Transverse colon (tissue), 4 donors: ENCODE measurements around the gene SP140L. TPM values are rescaled to one million over a fixed set of nuclear protein-coding genes. Genes with fewer than 3 reads are reported as not detected.
"Not testable (repeated sequence)": the region's sequence is repeated elsewhere in the genome, so short reads cannot be mapped to it uniquely, and the experiment has no call there.

Source experiments
- DNase-seq: peaks from one replicate; pipeline ENCODE4 v3.0.0-alpha.2; 2019
- H3K27ac ChIP-seq, 4 donors: fragments of 200-600 bp; sonication (generic); 2 replicates each; pipeline ENCODE4 v1.5.1; 2016 to 2018; ENCODE audit warnings: inconsistent platforms in 4 of 4
- H3K27me3 ChIP-seq: fragments of 200-600 bp; sonication (generic); 2 replicates; pipeline ENCODE4 v1.5.1; 2017; ENCODE audit warnings: inconsistent platforms
- H3K36me3 ChIP-seq, 4 donors: fragments of 200-600 bp; sonication (generic); 2 replicates each; pipeline ENCODE4 v1.5.1; 2017 to 2019; ENCODE audit warnings: inconsistent platforms in 4 of 4
- H3K4me1 ChIP-seq, 4 donors: fragments of 200-600 bp; sonication (generic); 2 replicates each; pipeline ENCODE4 v1.5.1; 2017 to 2020; ENCODE audit warnings: inconsistent platforms in 4 of 4
- H3K4me3 ChIP-seq, 4 donors: fragments of 200-600 bp; sonication (generic); 1 replicate in 1 of 4; 2 replicates in 3 of 4; pipeline versions ENCODE4 v1.5.1 to v1.6.1; 2017 to 2019; ENCODE audit warnings: inconsistent platforms in 4 of 4
- H3K9me3 ChIP-seq, 2 donors: fragments of 200-600 bp; sonication (generic); 2 replicates each; pipeline ENCODE4 v1.5.1; 2017 to 2019; ENCODE audit warnings: inconsistent platforms in 2 of 2
- EP300 ChIP-seq: sonication (generic); formaldehyde crosslinking; IDR thresholded peaks from one replicate; pipeline ENCODE4 v1.6.1; 2017; ENCODE audit warnings: antibody characterized with exemption, low read depth
- POLR2A ChIP-seq: fragments of 450-650 bp; IDR thresholded peaks from one replicate; pipeline ENCODE4 v1.6.1; 2016; ENCODE audit warnings: antibody characterized with exemption, mild to moderate bottlenecking, moderate library complexity
- POLR2AphosphoS5 ChIP-seq, 3 donors: sonication (generic); formaldehyde crosslinking; IDR thresholded peaks; one replicate each; pipeline ENCODE4 v1.6.1; 2016; ENCODE audit warnings: antibody characterized with exemption in 3 of 3
- WGBS, 2 donors: methylation state at CpG; one replicate each; pipeline ENCODE4 v1.1.5; 2018; ENCODE audit warnings: low coverage in 1 of 2; 5-methylcytosine and 5-hydroxymethylcytosine counted together
- in situ Hi-C, 4 donors: fragments of 200-750 bp; cut with MboI; loops; one replicate each; pipeline versions ENCODE4 v1.15.0 to v1.15.1; 2017; ENCODE audit warnings: low sequenced_read_pairs in 3 of 4, low pct_ligation_motif_present in 1 of 4, low pct_unique_long_range_greater_than_20kb in 1 of 4
- intact Hi-C: fragments of 100-400 bp; cut with DNase I; formaldehyde crosslinking; loops from one replicate; pipeline ENCODE4 v1.15.1; 2023; ENCODE audit warnings: low total_unique reads
- total RNA-seq, 4 donors: library from RNA; depleted of rRNA; stranded (reverse); fragments of >200 nt; gene quantifications; one replicate each; pipeline ENCODE4 v1.1.0, GENCODE V29; 2016
- TF ChIP-seq, protein P1 (sequence below), 5 experiments: fragments of 200-600 bp in 3 of 5; fragments of 450-650 bp in 2 of 5; sonication (generic) in 3 of 5; IDR thresholded peaks; 1 replicate in 2 of 5; 2 replicates in 3 of 5; pipeline ENCODE4 v1.5.1; 2016 to 2017; ENCODE audit warnings: antibody characterized with exemption in 5 of 5, inconsistent platforms in 3 of 5, mild to moderate bottlenecking in 2 of 5, moderate library complexity in 1 of 5

SP140L gene
- total RNA-seq, 4 donors from 2014 or later = 6.8 to 32.9 (median 17.9) TPM

DNA sequence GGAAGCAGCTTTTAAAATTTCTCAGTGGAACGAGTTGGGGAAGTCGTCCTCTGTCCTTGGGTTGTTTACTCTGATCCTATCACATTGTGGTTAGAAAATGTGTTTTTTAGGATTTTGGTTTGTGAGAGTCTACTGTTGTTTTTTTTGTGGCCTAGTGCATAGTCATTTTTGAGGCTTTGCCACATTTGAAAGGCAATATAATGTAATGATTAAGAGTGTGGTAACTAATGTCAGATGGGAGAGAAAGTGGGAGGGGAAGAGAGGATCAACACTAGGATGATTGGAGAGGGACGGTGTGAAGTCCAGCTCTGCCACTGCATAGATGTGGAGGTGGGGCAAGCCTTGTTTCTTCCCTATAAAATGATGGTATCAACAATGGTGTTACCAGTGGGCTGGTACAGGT lies 8.5 kb downstream of the SP140L start:
- DNase-seq = no peak
- no peak overlapping the region for H3K27ac ChIP-seq
- no peaks in the 10 kb centered on the region for H3K9me3 ChIP-seq
- 48 to 81% methylated on average over 3 of the region's 3 CpGs for WGBS, 2 donors
- no peak overlapping the region for H3K4me3 ChIP-seq
- peaks cover 0 to 8% (median 0%) of the 10 kb centered on the region in 4 donors for H3K36me3 ChIP-seq
- in situ Hi-C loops (no loop called here), intact Hi-C loops (no loop called here)
- no peak for TF ChIP-seq EP300
- no peak for TF ChIP-seq POLR2A
- TF ChIP-seq POLR2AphosphoS5 (IDR thresholded peaks at IDR 0.05) = no peak
- TF ChIP-seq, protein P1, sequence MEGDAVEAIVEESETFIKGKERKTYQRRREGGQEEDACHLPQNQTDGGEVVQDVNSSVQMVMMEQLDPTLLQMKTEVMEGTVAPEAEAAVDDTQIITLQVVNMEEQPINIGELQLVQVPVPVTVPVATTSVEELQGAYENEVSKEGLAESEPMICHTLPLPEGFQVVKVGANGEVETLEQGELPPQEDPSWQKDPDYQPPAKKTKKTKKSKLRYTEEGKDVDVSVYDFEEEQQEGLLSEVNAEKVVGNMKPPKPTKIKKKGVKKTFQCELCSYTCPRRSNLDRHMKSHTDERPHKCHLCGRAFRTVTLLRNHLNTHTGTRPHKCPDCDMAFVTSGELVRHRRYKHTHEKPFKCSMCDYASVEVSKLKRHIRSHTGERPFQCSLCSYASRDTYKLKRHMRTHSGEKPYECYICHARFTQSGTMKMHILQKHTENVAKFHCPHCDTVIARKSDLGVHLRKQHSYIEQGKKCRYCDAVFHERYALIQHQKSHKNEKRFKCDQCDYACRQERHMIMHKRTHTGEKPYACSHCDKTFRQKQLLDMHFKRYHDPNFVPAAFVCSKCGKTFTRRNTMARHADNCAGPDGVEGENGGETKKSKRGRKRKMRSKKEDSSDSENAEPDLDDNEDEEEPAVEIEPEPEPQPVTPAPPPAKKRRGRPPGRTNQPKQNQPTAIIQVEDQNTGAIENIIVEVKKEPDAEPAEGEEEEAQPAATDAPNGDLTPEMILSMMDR (IDR thresholded peaks at IDR 0.05) = no peak
- no peaks in the 10 kb centered on the region for H3K27me3 ChIP-seq
- H3K4me1 ChIP-seq = no peaks in the 10 kb centered on the region

DNA sequence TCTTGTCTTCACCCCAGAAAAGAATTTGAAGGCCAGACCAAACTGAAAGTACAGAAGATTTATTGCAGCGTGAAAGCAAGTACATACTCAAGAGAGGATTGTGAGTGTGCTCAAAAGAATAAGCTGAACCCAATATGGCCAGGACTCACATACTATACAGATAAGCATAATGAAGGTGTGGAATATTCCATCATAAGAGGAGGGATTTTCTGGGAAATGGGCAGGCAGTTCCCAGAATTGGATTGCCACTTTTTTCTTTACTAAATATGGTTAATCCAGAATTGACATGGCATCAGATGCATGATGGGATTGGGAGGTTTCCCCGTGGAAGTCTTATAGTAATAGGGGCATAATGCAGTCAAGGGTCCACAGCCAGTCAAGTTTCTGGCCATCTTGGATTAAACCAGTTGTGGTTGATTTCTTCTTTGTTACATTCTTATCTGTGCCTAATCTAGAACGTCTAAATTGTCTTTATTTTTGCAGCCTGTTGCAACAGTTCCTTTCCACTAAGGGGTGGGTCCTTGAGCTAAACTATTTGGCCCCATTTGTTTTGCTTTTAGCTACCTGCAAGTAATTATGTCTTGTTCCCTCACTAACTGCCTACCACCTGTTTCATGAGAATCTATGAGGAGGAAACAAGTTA lies 9.0 kb downstream of the SP140L start:
- no peaks in the 10 kb centered on the region for H3K4me1 ChIP-seq
- intact Hi-C loops = no loop called here
- no peak overlapping the region for H3K27ac ChIP-seq
- H3K9me3 ChIP-seq = no peaks in the 10 kb centered on the region
- no peak for DNase-seq
- TF ChIP-seq, protein P1 (IDR thresholded peaks at IDR 0.05) = no peak
- TF ChIP-seq POLR2AphosphoS5 (IDR thresholded peaks at IDR 0.05) = no peak
- no peak for TF ChIP-seq EP300
- TF ChIP-seq POLR2A = no peak
- H3K27me3 ChIP-seq = no peaks in the 10 kb centered on the region
- peaks cover 0 to 8% (median 0%) of the 10 kb centered on the region in 4 donors for H3K36me3 ChIP-seq
- no peak overlapping the region for H3K4me3 ChIP-seq
- WGBS, 2 donors = 75 to 82% methylated on average over 3 of the region's 3 CpGs
- in situ Hi-C loops = no loop called here

DNA sequence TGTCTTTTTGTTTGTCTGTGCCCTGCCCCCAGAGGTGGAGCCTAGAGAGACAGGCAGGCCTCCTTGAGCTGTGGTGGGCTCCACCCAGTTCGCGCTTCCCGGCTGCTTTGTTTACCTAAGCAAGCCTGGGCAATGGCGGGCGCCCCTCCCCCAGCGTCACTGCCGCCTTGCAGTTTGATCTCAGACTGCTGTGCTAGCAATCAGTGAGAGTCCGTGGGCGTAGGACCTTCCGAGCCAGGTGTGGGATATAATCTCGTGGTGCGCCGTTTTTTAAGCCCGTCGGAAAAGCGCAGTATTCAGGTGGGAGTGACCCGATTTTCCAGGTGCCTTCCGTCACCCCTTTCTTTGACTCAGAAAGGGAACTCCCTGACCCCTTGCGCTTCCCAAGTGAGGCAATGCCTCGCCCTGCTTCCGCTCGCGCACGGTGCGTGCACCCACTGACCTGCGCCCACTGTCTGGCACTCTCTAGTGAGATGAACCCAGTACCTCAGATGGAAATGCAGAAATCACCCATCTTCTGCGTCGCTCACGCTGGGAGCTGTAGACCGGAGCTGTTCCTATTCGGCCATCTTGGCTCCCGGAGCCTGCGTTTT lies 15.0 kb downstream of the SP140L start:
- Histone ChIP-seq H3K36me3 (peaks cover 0 to 14% (median 0%) of the 10 kb centered on the region in 4 donors), H3K9me3 (peaks cover 8 to 12% of the 10 kb centered on the region in 2 donors)
- intact Hi-C loops, DNase-seq, H3K4me1 ChIP-seq, H3K27me3 ChIP-seq, H3K27ac ChIP-seq, H3K4me3 ChIP-seq, in situ Hi-C loops: not testable (repeated sequence)
- 93% methylated on average over 20 to 27 of the region's 33 CpGs for WGBS, 2 donors

DNA sequence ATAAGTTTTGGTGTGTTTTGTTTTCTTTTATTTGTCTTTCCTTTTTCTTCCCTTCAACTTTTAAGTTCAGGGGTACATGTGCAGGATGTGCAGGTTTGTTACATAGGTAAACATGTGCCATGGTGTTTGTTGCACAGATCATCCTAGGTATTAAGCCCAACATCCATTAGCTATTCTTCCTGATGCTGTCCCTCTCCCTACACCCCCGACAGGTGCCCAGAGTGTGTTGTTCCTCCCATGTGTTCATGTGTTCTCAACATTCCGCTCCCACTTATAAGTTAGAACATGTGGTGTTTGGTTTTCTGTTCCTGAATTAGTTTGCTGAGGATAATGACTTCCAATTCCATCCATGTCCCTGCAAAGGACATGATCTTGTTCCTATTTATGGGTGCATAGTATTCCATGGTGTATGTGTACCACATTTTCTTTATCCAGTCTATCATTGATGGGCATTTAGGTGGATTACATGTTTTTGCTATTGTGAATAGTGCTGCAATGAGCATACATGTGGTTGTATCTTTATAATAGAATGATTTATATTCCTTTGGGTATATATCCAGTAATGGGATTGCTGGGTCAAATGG lies 16.1 kb downstream of the SP140L start:
- H3K27ac ChIP-seq, H3K4me1 ChIP-seq, intact Hi-C loops, DNase-seq, in situ Hi-C loops, H3K27me3 ChIP-seq, H3K4me3 ChIP-seq: not testable (repeated sequence)
- Histone ChIP-seq H3K9me3 (peaks cover 8 to 12% of the 10 kb centered on the region in 2 donors), H3K36me3 (peaks cover 0 to 14% (median 0%) of the 10 kb centered on the region in 4 donors)
- 94 to 100% methylated on average over 2 of the region's 2 CpGs for WGBS, 2 donors

DNA sequence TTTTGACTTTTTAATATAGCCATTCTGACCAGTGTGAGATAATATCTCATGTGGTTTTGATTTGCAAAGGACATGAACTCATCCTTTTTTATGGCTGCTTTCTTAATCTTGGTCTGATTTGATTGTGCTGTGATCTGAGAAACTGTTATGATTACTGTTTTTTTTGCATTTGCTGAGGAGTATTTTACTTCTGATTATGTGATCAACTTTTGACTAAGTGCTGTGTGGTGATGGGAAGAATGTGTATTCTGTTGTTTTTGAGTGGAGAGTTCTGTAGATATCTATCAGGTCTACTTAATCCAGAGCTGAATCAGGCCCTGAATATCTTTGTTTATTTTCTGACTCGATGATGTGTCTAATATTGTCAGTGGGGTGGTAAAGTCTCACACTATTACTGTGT lies 16.8 kb downstream of the SP140L start:
- 77 to 80% methylated on average over 1 of the region's 1 CpG for WGBS, 2 donors
- in situ Hi-C loops = no loop called here
- DNase-seq = no peak
- Histone ChIP-seq H3K27ac (no peak overlapping the region), H3K9me3 (peaks cover 8 to 12% of the 10 kb centered on the region in 2 donors), H3K4me3 (no peak overlapping the region), H3K36me3 (peaks cover 0 to 14% (median 0%) of the 10 kb centered on the region in 4 donors), H3K27me3 (no peaks in the 10 kb centered on the region), H3K4me1 (no peaks in the 10 kb centered on the region)
- no peak for TF ChIP-seq POLR2A
- no peak for TF ChIP-seq POLR2AphosphoS5 (IDR thresholded peaks at IDR 0.05)
- TF ChIP-seq, protein P1 (IDR thresholded peaks at IDR 0.05) = no peak
- TF ChIP-seq EP300 = no peak
- intact Hi-C loops = no loop called here
